Transverse colon (tissue), 4 donors: ENCODE measurements around the gene CLSTN2.

Experiments used
- CTCF ChIP-seq, 5 experiments: fragments of 200-600 bp in 3 of 5; fragments of 450-650 bp in 2 of 5; sonication (generic) in 3 of 5; IDR thresholded peaks; 1 replicate in 2 of 5; 2 replicates in 3 of 5; pipeline ENCODE4 v1.5.1; 2016 to 2017; ENCODE audit warnings: antibody characterized with exemption in 5 of 5, inconsistent platforms in 3 of 5, mild to moderate bottlenecking in 2 of 5, moderate library complexity in 1 of 5
- POLR2A ChIP-seq: fragments of 450-650 bp; IDR thresholded peaks from one replicate; pipeline ENCODE4 v1.6.1; 2016; ENCODE audit warnings: antibody characterized with exemption, mild to moderate bottlenecking, moderate library complexity
- POLR2AphosphoS5 ChIP-seq, 3 donors: sonication (generic); formaldehyde crosslinking; IDR thresholded peaks; one replicate each; pipeline ENCODE4 v1.6.1; 2016; ENCODE audit warnings: antibody characterized with exemption in 3 of 3

- TF ChIP-seq POLR2A (no peak), POLR2AphosphoS5 (IDR thresholded peaks at IDR 0.05) (no peak), CTCF (IDR thresholded peaks at IDR 0.05) (no peak)
These were observed 132.5 kb downstream of the CLSTN2 start for GRCh38 chr3:140067487-140067886.
